ENCODE results near the gene STYXL1. TPM values are rescaled to one million over a fixed set of nuclear protein-coding genes. Genes with fewer than 3 reads are reported as not detected.

STYXL1 gene
- total RNA-seq, 1 donor from 2014 or later = 46.3 TPM

GRCh38 chr7:75950111-75950681 lies 97.6 kb downstream of the STYXL1 start:
- Mint-ChIP-seq H3K27ac (ENCODE audit: unreplicated experiment) (no peak overlapping the region), H3K27me3 (ENCODE audit: unreplicated experiment) (peaks cover 5% of the 10 kb centered on the region), H3K4me3 (ENCODE audit: unreplicated experiment) (no peak overlapping the region), H3K36me3 (ENCODE audit: low read depth, unreplicated experiment) (peaks cover 5% of the 10 kb centered on the region), H3K9me3 (ENCODE audit: unreplicated experiment) (no peaks in the 10 kb centered on the region), H3K4me1 (ENCODE audit: unreplicated experiment) (peaks cover 6% of the 10 kb centered on the region)
- no peak for DNase-seq (ENCODE audit: low spot score)
- no peak for TF ChIP-seq CTCF (IDR thresholded peaks at IDR 0.05; ENCODE audit: unreplicated experiment)

- Mint-ChIP-seq H3K27me3 (ENCODE audit: unreplicated experiment) (peaks cover 3% of the 10 kb centered on the region), H3K36me3 (ENCODE audit: low read depth, unreplicated experiment) (no peaks in the 10 kb centered on the region), H3K9me3 (ENCODE audit: unreplicated experiment) (no peaks in the 10 kb centered on the region), H3K4me1 (ENCODE audit: unreplicated experiment) (peaks cover 6% of the 10 kb centered on the region), H3K27ac (ENCODE audit: unreplicated experiment) (no peak overlapping the region), H3K4me3 (ENCODE audit: unreplicated experiment) (no peak overlapping the region)
- no peak for DNase-seq (ENCODE audit: low spot score)
- no peak for TF ChIP-seq CTCF (IDR thresholded peaks at IDR 0.05; ENCODE audit: unreplicated experiment)
Measured at GRCh38 chr7:75948179-75948578, 99.6 kb downstream of the STYXL1 start.

Other genes starting within 250 kb of the STYXL1 start
- not detected for gene CCL24, start 234.2 kb downstream of the STYXL1 start, total RNA-seq (ENCODE audit: unreplicated experiment)
- 50.7 TPM for gene RHBDD2, start 169.0 kb downstream of the STYXL1 start, total RNA-seq (ENCODE audit: unreplicated experiment)
- 70.8 TPM for gene POR, start 132.8 kb downstream of the STYXL1 start, total RNA-seq (ENCODE audit: unreplicated experiment)
- gene TMEM120A, start 53.4 kb downstream of the STYXL1 start, total RNA-seq (ENCODE audit: unreplicated experiment) = 18.2 TPM
- gene MDH2, start 106 bp upstream of the STYXL1 start, total RNA-seq (ENCODE audit: unreplicated experiment) = 109 TPM
- gene SRRM3, start 153.9 kb upstream of the STYXL1 start, total RNA-seq (ENCODE audit: unreplicated experiment) = 27.1 TPM

All from endothelial cell (in vitro differentiated cells).